ENCODE results near the gene IKZF1. TPM values are rescaled to one million over a fixed set of nuclear protein-coding genes. Genes with fewer than 3 reads are reported as not detected.

IKZF1 gene
- total and polyA plus RNA-seq, 9 of the 15 experiments (the other 6 are each of a cell fraction or from before 2014, with no cell fraction given): 12.6 to 85.3 (median 44.7) TPM

GRCh38 chr7:50265968-50266634 lies 38.4 kb upstream of the IKZF1 start (continued):
- TF ChIP-seq RERE (CRISPR knock-in tag; IDR thresholded peaks at IDR 0.05; ENCODE audit: borderline replicate concordance): no peak
- TF ChIP-seq CBX3 (IDR thresholded peaks at IDR 0.05; ENCODE audit: borderline replicate concordance in 1 of 2, low read length in 2 of 2): no peak
- TF ChIP-seq FOXJ3 (CRISPR knock-in tag; IDR thresholded peaks at IDR 0.05): no peak
- TF ChIP-seq THAP7 (CRISPR knock-in tag; IDR thresholded peaks at IDR 0.05): no peak
- TF ChIP-seq ZNF280B (CRISPR knock-in tag; IDR thresholded peaks at IDR 0.05): no peak
- TF ChIP-seq ZNF764 (CRISPR knock-in tag; IDR thresholded peaks at IDR 0.05; ENCODE audit: low read depth): no peak
- no peak for TF ChIP-seq ZNF696 (CRISPR knock-in tag; conservative IDR thresholded peaks at IDR 0.05)
- TF ChIP-seq DACH1 (IDR thresholded peaks at IDR 0.05; ENCODE audit: partially characterized antibody): no peak
- TF ChIP-seq HMG20B (CRISPR knock-in tag; IDR thresholded peaks at IDR 0.05): no peak
- no peak for TF ChIP-seq JUN (IDR thresholded peaks at IDR 0.05; ENCODE audit: borderline replicate concordance, low read depth, low read length)
- TF ChIP-seq JUN (CRISPR knock-in tag; IDR thresholded peaks at IDR 0.05; ENCODE audit: borderline replicate concordance): no peak
- no peak for TF ChIP-seq CEBPG (CRISPR knock-in tag; IDR thresholded peaks at IDR 0.05)
- TF ChIP-seq CEBPG (tag; conservative IDR thresholded peaks at IDR 0.05 in 1 of 2, IDR thresholded peaks at IDR 0.05 in 1 of 2): no peak
